ENCODE data around the gene COX8C. TPM values are rescaled to one million over a fixed set of nuclear protein-coding genes. Genes with fewer than 3 reads are reported as not detected.
"Not testable (repeated sequence)": the region's sequence is repeated elsewhere in the genome, so short reads cannot be mapped to it uniquely, and the experiment has no call there.

COX8C gene
- total and polyA plus RNA-seq, 4 donors, result 0.30 TPM; not detected in 3

GRCh38 chr14:93348292-93348691 is 1.3 kb downstream of the COX8C start:
- no peak for DNase-seq (ENCODE audit: low read depth in 4 of 6, low spot score in 6 of 6)
- Histone ChIP-seq H3K27ac (ENCODE audit: low read depth, low read length) (no peak overlapping the region), H3K36me3 (ENCODE audit: control insufficient read depth, insufficient read depth, low read length) (no peaks in the 10 kb centered on the region), H3K27me3 (ENCODE audit: control insufficient read depth, insufficient read depth, low read length) (no peaks in the 10 kb centered on the region), H3K9me3 (ENCODE audit: control insufficient read depth, insufficient read depth, low read length) (no peaks in the 10 kb centered on the region), H3K4me1 (ENCODE audit: control insufficient read depth, insufficient read depth, low read length) (no peaks in the 10 kb centered on the region), H3K4me3 (ENCODE audit: low read depth, low read length) (no peak overlapping the region)
- WGBS (ENCODE audit: insufficient coverage), result 100% methylated on average over 4 of the region's 5 CpGs

GRCh38 chr14:93354873-93355272 is 7.9 kb downstream of the COX8C start:
- H3K4me1 ChIP-seq (ENCODE audit: control insufficient read depth, insufficient read depth, low read length); H3K9me3 ChIP-seq (ENCODE audit: control insufficient read depth, insufficient read depth, low read length); H3K4me3 ChIP-seq (ENCODE audit: low read depth, low read length); H3K27ac ChIP-seq (ENCODE audit: low read depth, low read length); H3K36me3 ChIP-seq (ENCODE audit: control insufficient read depth, insufficient read depth, low read length); H3K27me3 ChIP-seq (ENCODE audit: control insufficient read depth, insufficient read depth, low read length); DNase-seq (ENCODE audit: low read depth in 4 of 6, low spot score in 6 of 6): not testable (repeated sequence)
- WGBS (ENCODE audit: insufficient coverage), result 93% methylated on average over 6 of the region's 6 CpGs

GRCh38 chr14:93368996-93369712 is 22.2 kb downstream of the COX8C start:
- no peaks in the 10 kb centered on the region for H3K4me1 ChIP-seq (ENCODE audit: control insufficient read depth, insufficient read depth, low read length)
- H3K27me3 ChIP-seq (ENCODE audit: control insufficient read depth, insufficient read depth, low read length), result no peaks in the 10 kb centered on the region
- no peak overlapping the region for H3K27ac ChIP-seq (ENCODE audit: low read depth, low read length)
- WGBS (ENCODE audit: insufficient coverage), result 78% methylated on average over 1 of the region's 5 CpGs
- peak in 1 of 6 donors; percentile 12 for DNase-seq (ENCODE audit: low read depth in 4 of 6, low spot score in 6 of 6)
- no peak overlapping the region for H3K4me3 ChIP-seq (ENCODE audit: low read depth, low read length)
- no peaks in the 10 kb centered on the region for H3K9me3 ChIP-seq (ENCODE audit: control insufficient read depth, insufficient read depth, low read length)
- H3K36me3 ChIP-seq (ENCODE audit: control insufficient read depth, insufficient read depth, low read length), result no peaks in the 10 kb centered on the region

- no peak for DNase-seq (ENCODE audit: low read depth in 4 of 6, low spot score in 6 of 6)
- Histone ChIP-seq H3K4me1 (ENCODE audit: control insufficient read depth, insufficient read depth, low read length) (no peaks in the 10 kb centered on the region), H3K4me3 (ENCODE audit: low read depth, low read length) (no peak overlapping the region), H3K27ac (ENCODE audit: low read depth, low read length) (no peak overlapping the region), H3K9me3 (ENCODE audit: control insufficient read depth, insufficient read depth, low read length) (no peaks in the 10 kb centered on the region), H3K27me3 (ENCODE audit: control insufficient read depth, insufficient read depth, low read length) (no peaks in the 10 kb centered on the region), H3K36me3 (ENCODE audit: control insufficient read depth, insufficient read depth, low read length) (no peaks in the 10 kb centered on the region)
- WGBS (ENCODE audit: insufficient coverage), result no CpG with 5 or more reads among the region's 4 CpGs
These were observed 22.8 kb downstream of the COX8C start for GRCh38 chr14:93369713-93370266.

GRCh38 chr14:93375673-93376156 is 28.7 kb downstream of the COX8C start:
- 94% methylated on average over 4 of the region's 6 CpGs for WGBS (ENCODE audit: insufficient coverage)
- no peak for DNase-seq (ENCODE audit: low read depth in 4 of 6, low spot score in 6 of 6)
- Histone ChIP-seq H3K36me3 (ENCODE audit: control insufficient read depth, insufficient read depth, low read length) (no peaks in the 10 kb centered on the region), H3K27me3 (ENCODE audit: control insufficient read depth, insufficient read depth, low read length) (no peaks in the 10 kb centered on the region), H3K4me3 (ENCODE audit: low read depth, low read length) (no peak overlapping the region), H3K4me1 (ENCODE audit: control insufficient read depth, insufficient read depth, low read length) (no peaks in the 10 kb centered on the region), H3K27ac (ENCODE audit: low read depth, low read length) (no peak overlapping the region), H3K9me3 (ENCODE audit: control insufficient read depth, insufficient read depth, low read length) (no peaks in the 10 kb centered on the region)

GRCh38 chr14:93379831-93380230 is 32.8 kb downstream of the COX8C start:
- no peaks in the 10 kb centered on the region for H3K9me3 ChIP-seq (ENCODE audit: control insufficient read depth, insufficient read depth, low read length)
- no CpG with 5 or more reads among the region's 1 CpG for WGBS (ENCODE audit: insufficient coverage)
- no peaks in the 10 kb centered on the region for H3K36me3 ChIP-seq (ENCODE audit: control insufficient read depth, insufficient read depth, low read length)
- H3K4me3 ChIP-seq (ENCODE audit: low read depth, low read length), result no peak overlapping the region
- H3K27me3 ChIP-seq (ENCODE audit: control insufficient read depth, insufficient read depth, low read length), result no peaks in the 10 kb centered on the region
- no peak overlapping the region for H3K27ac ChIP-seq (ENCODE audit: low read depth, low read length)
- no peak for DNase-seq (ENCODE audit: low read depth in 4 of 6, low spot score in 6 of 6)
- H3K4me1 ChIP-seq (ENCODE audit: control insufficient read depth, insufficient read depth, low read length), result no peaks in the 10 kb centered on the region

GRCh38 chr14:93381644-93382043 is 34.7 kb downstream of the COX8C start:
- no peak for DNase-seq (ENCODE audit: low read depth in 4 of 6, low spot score in 6 of 6)
- Histone ChIP-seq H3K4me3 (ENCODE audit: low read depth, low read length) (no peak overlapping the region), H3K4me1 (ENCODE audit: control insufficient read depth, insufficient read depth, low read length) (no peaks in the 10 kb centered on the region), H3K36me3 (ENCODE audit: control insufficient read depth, insufficient read depth, low read length) (no peaks in the 10 kb centered on the region), H3K9me3 (ENCODE audit: control insufficient read depth, insufficient read depth, low read length) (no peaks in the 10 kb centered on the region), H3K27ac (ENCODE audit: low read depth, low read length) (no peak overlapping the region), H3K27me3 (ENCODE audit: control insufficient read depth, insufficient read depth, low read length) (no peaks in the 10 kb centered on the region)
- 78% methylated on average over 1 of the region's 1 CpG for WGBS (ENCODE audit: insufficient coverage)

- not testable (repeated sequence) for H3K27me3 ChIP-seq (ENCODE audit: control insufficient read depth, insufficient read depth, low read length); H3K27ac ChIP-seq (ENCODE audit: low read depth, low read length); H3K4me3 ChIP-seq (ENCODE audit: low read depth, low read length); DNase-seq (ENCODE audit: low read depth in 4 of 6, low spot score in 6 of 6); H3K9me3 ChIP-seq (ENCODE audit: control insufficient read depth, insufficient read depth, low read length); H3K36me3 ChIP-seq (ENCODE audit: control insufficient read depth, insufficient read depth, low read length); H3K4me1 ChIP-seq (ENCODE audit: control insufficient read depth, insufficient read depth, low read length)
- no CpG with 5 or more reads among the region's 1 CpG for WGBS (ENCODE audit: insufficient coverage)
These were observed 37.3 kb downstream of the COX8C start for GRCh38 chr14:93384256-93384655.

- Histone ChIP-seq H3K4me1 (ENCODE audit: control insufficient read depth, insufficient read depth, low read length) (no peaks in the 10 kb centered on the region), H3K36me3 (ENCODE audit: control insufficient read depth, insufficient read depth, low read length) (no peaks in the 10 kb centered on the region), H3K27me3 (ENCODE audit: control insufficient read depth, insufficient read depth, low read length) (no peaks in the 10 kb centered on the region), H3K4me3 (ENCODE audit: low read depth, low read length) (no peak overlapping the region), H3K9me3 (ENCODE audit: control insufficient read depth, insufficient read depth, low read length) (no peaks in the 10 kb centered on the region), H3K27ac (ENCODE audit: low read depth, low read length) (no peak overlapping the region)
- DNase-seq (ENCODE audit: low read depth in 4 of 6, low spot score in 6 of 6), result no peak
These were observed 48.2 kb downstream of the COX8C start for GRCh38 chr14:93395231-93395630.

- no peaks in the 10 kb centered on the region for H3K9me3 ChIP-seq (ENCODE audit: control insufficient read depth, insufficient read depth, low read length)
- WGBS (ENCODE audit: insufficient coverage), result no CpG with 5 or more reads among the region's 1 CpG
- no peak overlapping the region for H3K4me3 ChIP-seq (ENCODE audit: low read depth, low read length)
- H3K27me3 ChIP-seq (ENCODE audit: control insufficient read depth, insufficient read depth, low read length), result no peaks in the 10 kb centered on the region
- H3K4me1 ChIP-seq (ENCODE audit: control insufficient read depth, insufficient read depth, low read length), result no peaks in the 10 kb centered on the region
- DNase-seq (ENCODE audit: low read depth in 4 of 6, low spot score in 6 of 6), result no peak
- no peaks in the 10 kb centered on the region for H3K36me3 ChIP-seq (ENCODE audit: control insufficient read depth, insufficient read depth, low read length)
- no peak overlapping the region for H3K27ac ChIP-seq (ENCODE audit: low read depth, low read length)
These were observed 49.5 kb downstream of the COX8C start for GRCh38 chr14:93396456-93396855.
